ENCODE measurements around the gene FBXW5.
A peak's percentile ranks its signal among the peaks of the same experiment; 100 is the strongest.

The FBXW5 gene

GRCh38 chr9:136902259-136902821, 42.2 kb downstream of the FBXW5 start:
- DNase-seq, result peak; percentile 93

- DNase-seq, result peak; percentile 86
These were observed 42.9 kb downstream of the FBXW5 start for GRCh38 chr9:136901516-136902258.

DNA sequence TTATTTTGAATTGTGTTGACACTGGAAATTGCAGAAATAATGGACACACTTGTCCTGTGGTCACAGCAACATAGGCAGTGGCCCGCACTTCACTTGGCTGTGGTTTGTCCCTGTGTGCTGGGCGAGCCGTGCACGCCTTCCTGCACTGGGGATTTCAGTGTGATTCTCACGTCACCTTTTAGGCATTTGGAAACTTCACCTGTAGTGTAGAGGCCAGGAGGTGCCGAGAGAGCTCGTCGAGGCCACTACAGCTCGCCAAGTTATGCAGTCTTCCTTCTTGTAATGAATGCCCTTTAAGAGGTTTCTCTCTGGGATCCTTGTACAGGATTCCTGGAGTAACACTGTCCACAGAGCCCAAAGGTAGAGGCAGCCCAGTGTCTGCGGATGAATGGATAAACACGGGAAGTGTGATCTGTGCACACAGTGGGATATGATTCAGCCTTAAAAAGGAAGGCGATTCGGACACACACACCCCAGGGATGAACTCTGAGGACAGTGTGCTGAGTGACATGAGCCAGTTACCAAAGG, 43.5 kb downstream of the FBXW5 start:
- no peak for DNase-seq

GRCh38 chr9:136900556-136900955, 44.0 kb downstream of the FBXW5 start:
- DNase-seq, result no peak

DNA sequence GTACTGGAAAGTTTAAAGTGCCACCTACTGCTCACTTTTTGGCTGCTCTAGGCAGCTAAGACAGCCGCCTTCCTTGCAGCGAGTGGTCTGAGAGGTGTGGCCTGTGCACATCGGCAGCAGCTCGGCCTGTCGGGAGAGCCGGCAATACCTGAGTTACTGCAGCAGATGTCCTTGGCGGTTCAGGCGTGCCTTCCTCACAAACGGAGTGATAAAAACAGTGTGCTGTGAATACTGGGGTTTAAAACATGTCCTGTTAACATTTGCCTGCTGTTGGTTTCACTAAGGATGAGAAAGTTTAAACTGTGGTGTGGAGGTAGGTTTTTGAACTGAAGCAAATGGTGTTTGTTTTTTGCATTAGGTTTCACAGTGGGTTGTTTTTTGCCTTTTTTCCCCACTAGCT, 45.3 kb downstream of the FBXW5 start:
- DNase-seq, result no peak

DNA sequence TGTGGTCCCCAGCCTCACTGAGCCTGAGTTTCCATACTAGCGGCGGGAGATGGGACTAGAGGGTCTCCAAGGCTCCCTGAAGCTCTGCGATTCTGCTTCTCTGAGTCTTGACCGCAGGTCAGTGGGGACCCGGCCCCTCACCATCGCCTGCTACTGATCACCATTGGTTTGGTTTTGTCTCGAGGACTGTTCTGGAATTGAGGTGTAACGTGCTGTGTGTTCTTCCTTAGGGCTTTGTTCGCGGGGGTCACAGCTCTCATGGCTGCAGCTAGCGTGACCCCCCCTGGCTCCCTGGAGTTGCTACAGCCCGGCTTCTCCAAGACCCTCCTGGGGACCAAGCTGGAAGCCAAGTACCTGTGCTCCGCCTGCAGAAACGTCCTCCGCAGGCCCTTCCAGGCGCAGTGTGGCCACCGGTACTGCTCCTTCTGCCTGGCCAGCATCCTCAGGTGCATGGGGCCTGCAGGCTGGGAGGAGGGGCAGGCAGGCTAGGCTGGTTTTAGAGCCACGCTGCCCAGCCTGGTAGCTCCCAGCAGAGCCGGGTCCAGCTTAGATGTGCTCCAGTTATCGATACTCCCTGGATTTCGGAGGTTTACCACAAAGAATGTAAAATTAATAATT, 45.9 kb downstream of the FBXW5 start:
- DNase-seq, result no peak

DNA sequence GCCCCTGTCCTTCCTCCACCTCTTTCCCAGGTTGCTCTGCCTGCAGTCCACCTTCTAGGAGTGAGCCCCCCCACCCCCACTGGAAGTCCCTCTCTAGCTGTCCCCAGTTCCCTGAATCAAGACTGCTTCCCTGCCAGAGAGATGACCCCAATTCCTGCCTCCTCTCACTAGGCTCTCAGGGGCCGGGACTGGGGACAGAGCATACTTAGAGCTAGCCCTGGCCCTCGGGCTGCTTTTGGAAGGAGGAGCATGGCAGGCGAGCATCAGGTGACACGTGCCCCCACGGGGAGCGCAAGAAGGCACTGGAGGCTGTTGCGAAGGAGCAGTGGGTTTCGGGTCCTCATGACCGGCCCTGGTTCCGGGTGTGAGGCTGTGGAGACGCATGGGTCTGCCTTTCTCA, 48.5 kb downstream of the FBXW5 start:
- DNase-seq, result no peak

DNA sequence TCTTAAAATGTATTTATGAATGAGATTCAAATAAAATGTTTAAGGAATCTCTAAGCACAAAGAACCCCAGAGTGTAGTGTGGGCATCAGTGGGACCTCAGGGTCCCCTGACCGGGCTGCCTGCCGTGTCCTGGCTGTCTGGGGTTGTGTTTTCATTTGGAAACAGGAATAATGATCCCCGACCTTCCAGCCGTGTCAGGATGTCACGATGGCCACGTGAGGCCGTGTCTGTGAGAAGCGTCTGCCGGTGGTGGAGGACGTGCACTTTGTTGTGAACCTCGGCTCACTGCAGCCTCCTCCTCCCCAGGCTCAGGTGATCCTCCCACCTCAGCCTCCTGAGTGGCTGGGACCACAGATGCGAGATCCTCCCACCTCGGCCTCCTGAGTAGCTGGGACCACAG, 53.9 kb downstream of the FBXW5 start:
- DNase-seq, result no peak

Measured in activated CD4-positive, alpha-beta T cell treated with anti-CD3 and anti-CD28 coated beads, Interleukin-10, Interleukin-2, amounts not matched to agents 100 ng/mL and 50 ng/mL, durations not matched to agents 16 hours and 8 hours (primary cell).